GM23338 (cell line): ENCODE results near the gene AGO4.

Experiments used
- CTCF ChIP-seq, 2 experiments: fragments of 200-600 bp in 1 of 2; sonication (generic) in 1 of 2; conservative IDR thresholded peaks; 2 replicates each; pipeline versions ENCODE4 v1.5.1 to v1.6.1; 2016 to 2017; ENCODE audit warnings: antibody characterized with exemption in 2 of 2, low read depth in 2 of 2, mild to moderate bottlenecking in 2 of 2, moderate library complexity in 1 of 2
- EZH2 ChIP-seq: fragments of 200-600 bp; sonication (generic); IDR thresholded peaks from one replicate; pipeline ENCODE4 v1.8.0; 2017; ENCODE audit warnings: antibody characterized with exemption, mild to moderate bottlenecking, low read depth; ENCODE audit not compliant: unreplicated experiment
- EZH2phosphoT487 ChIP-seq: fragments of 200-600 bp; sonication (generic); IDR thresholded peaks from one replicate; pipeline ENCODE4 v1.8.1; 2018; ENCODE audit warnings: antibody characterized with exemption; ENCODE audit not compliant: unreplicated experiment
- NANOG ChIP-seq: IDR thresholded peaks from 2 replicates; pipeline ENCODE4 v1.6.1; 2016; ENCODE audit warnings: antibody characterized with exemption, borderline replicate concordance
- POLR2AphosphoS5 ChIP-seq: IDR thresholded peaks from 2 replicates; pipeline ENCODE4 v1.6.1; 2016; ENCODE audit warnings: antibody characterized with exemption, low read depth
- REST ChIP-seq: IDR thresholded peaks from one replicate; pipeline ENCODE4 v1.6.1; 2018; ENCODE audit warnings: antibody characterized with exemption; ENCODE audit not compliant: unreplicated experiment

GRCh38 chr1:35856964-35857363 lies 49.1 kb downstream of the AGO4 start:
- TF ChIP-seq CTCF (conservative IDR thresholded peaks at IDR 0.05; ENCODE audit: low read depth in 2 of 2) (no peak), EZH2phosphoT487 (no peak), REST (no peak), EZH2 (no peak), POLR2AphosphoS5 (no peak), NANOG (no peak)
